GM12875 (cell line): ENCODE results near the gene AIF1L.

Experiments used
- H3K4me3 ChIP-seq: one replicate; pipeline ENCODE4 v1.5.1; 2011; ENCODE audit warnings: low read depth, low read length, control low read depth
- TF ChIP-seq, protein P1 (sequence below): IDR thresholded peaks from 2 replicates; pipeline ENCODE4 v1.5.1; 2011; ENCODE audit warnings: low read depth, mild to moderate bottlenecking, control low read depth, inconsistent platforms, low read length, moderate library complexity, borderline replicate concordance; ENCODE audit not compliant: insufficient read depth

Gene AIF1L

GRCh38 chr9:131051592-131052517 lies 44.5 kb upstream of the AIF1L start:
- TF ChIP-seq, protein P1, sequence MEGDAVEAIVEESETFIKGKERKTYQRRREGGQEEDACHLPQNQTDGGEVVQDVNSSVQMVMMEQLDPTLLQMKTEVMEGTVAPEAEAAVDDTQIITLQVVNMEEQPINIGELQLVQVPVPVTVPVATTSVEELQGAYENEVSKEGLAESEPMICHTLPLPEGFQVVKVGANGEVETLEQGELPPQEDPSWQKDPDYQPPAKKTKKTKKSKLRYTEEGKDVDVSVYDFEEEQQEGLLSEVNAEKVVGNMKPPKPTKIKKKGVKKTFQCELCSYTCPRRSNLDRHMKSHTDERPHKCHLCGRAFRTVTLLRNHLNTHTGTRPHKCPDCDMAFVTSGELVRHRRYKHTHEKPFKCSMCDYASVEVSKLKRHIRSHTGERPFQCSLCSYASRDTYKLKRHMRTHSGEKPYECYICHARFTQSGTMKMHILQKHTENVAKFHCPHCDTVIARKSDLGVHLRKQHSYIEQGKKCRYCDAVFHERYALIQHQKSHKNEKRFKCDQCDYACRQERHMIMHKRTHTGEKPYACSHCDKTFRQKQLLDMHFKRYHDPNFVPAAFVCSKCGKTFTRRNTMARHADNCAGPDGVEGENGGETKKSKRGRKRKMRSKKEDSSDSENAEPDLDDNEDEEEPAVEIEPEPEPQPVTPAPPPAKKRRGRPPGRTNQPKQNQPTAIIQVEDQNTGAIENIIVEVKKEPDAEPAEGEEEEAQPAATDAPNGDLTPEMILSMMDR, result no peak
- H3K4me3 ChIP-seq, result no peak overlapping the region

DNA sequence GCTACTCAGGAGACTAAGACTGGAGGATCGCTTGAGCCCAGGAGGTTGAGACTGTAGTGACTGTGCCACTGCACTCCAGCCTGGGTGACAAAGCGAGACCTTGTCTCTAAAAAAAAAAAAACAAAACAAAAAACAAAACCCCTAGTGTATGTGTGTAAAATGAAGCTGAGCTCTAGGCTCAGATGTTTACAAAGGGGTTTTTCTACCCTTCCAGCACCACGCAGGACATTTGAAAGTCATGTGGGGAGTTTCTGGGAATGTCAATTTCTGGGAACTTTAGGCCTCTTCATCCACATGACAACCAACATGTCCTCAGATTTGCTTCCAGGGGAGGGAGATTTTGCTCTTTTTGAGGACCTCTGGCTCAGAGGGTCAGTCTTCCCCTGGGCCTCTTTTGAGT lies 42.4 kb upstream of the AIF1L start:
- H3K4me3 ChIP-seq, result no peak overlapping the region
- TF ChIP-seq, protein P1, result no peak

GRCh38 chr9:131056781-131057506 lies 39.4 kb upstream of the AIF1L start:
- TF ChIP-seq, protein P1, result no peak
- H3K4me3 ChIP-seq, result no peak overlapping the region

DNA sequence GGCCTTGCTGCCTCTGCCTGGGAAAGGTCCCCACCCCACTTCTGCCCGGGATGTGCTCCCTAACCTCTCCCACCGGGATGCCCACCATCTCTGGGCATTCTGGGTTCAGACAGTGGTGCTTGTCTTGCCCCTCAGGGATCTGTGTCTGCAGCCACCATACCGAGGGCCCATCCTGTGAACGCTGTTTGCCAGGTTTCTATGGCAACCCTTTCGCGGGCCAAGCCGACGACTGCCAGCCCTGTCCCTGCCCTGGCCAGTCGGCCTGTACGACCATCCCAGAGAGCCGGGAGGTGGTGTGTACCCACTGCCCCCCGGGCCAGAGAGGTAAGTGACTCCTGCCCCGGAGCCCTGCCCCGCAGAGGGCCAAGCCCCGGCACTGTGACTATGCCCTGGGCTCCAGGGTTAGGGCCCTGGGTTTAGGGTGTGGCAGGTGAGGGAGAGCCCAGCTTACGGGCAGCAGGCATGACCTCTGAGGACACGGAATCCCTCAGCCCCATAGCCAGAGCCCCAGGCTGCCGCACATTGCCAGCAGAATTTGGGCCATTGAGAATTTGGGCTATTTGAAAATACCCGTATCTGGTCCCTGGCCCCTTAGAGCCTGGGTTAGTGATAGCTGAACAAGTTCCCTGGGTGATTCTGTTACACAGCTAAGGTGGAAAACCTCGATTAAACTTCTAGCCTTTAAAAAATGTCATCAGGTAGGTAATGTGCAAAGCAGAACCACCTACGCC lies 35.3 kb upstream of the AIF1L start:
- TF ChIP-seq, protein P1, result no peak

GRCh38 chr9:131062969-131063368 lies 33.4 kb upstream of the AIF1L start:
- no peak overlapping the region for H3K4me3 ChIP-seq

More for the DNA sequence above, 35.3 kb upstream of the AIF1L start:
- H3K4me3 ChIP-seq, result no peak overlapping the region

GRCh38 chr9:131065599-131065998 lies 30.7 kb upstream of the AIF1L start:
- TF ChIP-seq, protein P1, result no peak
- no peak overlapping the region for H3K4me3 ChIP-seq

More at GRCh38 chr9:131062969-131063368, 33.4 kb upstream of the AIF1L start:
- TF ChIP-seq, protein P1, result no peak
